Measurements from ENCODE around the gene ATP11C. TPM values are rescaled to one million over a fixed set of nuclear protein-coding genes. Genes with fewer than 3 reads are reported as not detected.

ATP11C gene
- total and polyA plus RNA-seq, 2 of the 4 experiments (the other 2 are of a cell fraction): 19.3 to 40.0 TPM

- WGBS, 2 experiments (ENCODE audit: extremely low coverage in 2 of 2, insufficient read length in 1 of 2): no CpG with 5 or more reads among the region's 4 CpGs
- Histone ChIP-seq H2BK120ac (ENCODE audit: low read depth, low read length) (no peak within 1 kb of the TSS), H3K27me3 (ENCODE audit: control insufficient read depth, insufficient read depth, low read length) (no peaks in the 10 kb centered on the region), H2BK5ac (ENCODE audit: low read depth, low read length, poor library complexity, severe bottlenecking) (no peak within 1 kb of the TSS), H3K14ac (replicated peaks; ENCODE audit: low read depth, low read length) (no peak within 1 kb of the TSS), H3K4ac (ENCODE audit: low read depth, low read length) (no peak within 1 kb of the TSS), H4K5ac (ENCODE audit: low read depth, low read length) (no peak within 1 kb of the TSS), H3K9ac (ENCODE audit: low read depth, low read length) (no peak within 1 kb of the TSS), H4K20me1 (ENCODE audit: insufficient read depth, low read length) (no peaks in the 10 kb centered on the region), H4K8ac (ENCODE audit: low read depth in 2 of 2, low read length in 2 of 2) (no peak within 1 kb of the TSS), H2BK20ac (ENCODE audit: low read depth, low read length) (no peak within 1 kb of the TSS), H3K4me2 (ENCODE audit: low read depth, low read length) (no peak within 1 kb of the TSS), H3K4me3 (ENCODE audit: insufficient read depth, low read depth, low read length) (no peak within 1 kb of the TSS), H3K56ac (ENCODE audit: extremely low read depth, insufficient read depth, low read length) (no peak within 1 kb of the TSS), H2AFZ (replicated peaks; ENCODE audit: low read length, poor library complexity) (no peak within 1 kb of the TSS), H3K18ac (ENCODE audit: low read depth, low read length) (no peak within 1 kb of the TSS), H2AK9ac (replicated peaks; ENCODE audit: low read depth, low read length, poor library complexity) (no peak within 1 kb of the TSS), H3K9me3 (ENCODE audit: control insufficient read depth, insufficient read depth, low read length) (no peaks in the 10 kb centered on the region), H3K79me1 (ENCODE audit: low read depth in 1 of 2, low read length in 2 of 2) (no peaks in the 10 kb centered on the region), H2AK5ac (ENCODE audit: low read depth, low read length) (no peak within 1 kb of the TSS), H3K36me3 (ENCODE audit: control insufficient read depth, insufficient read depth, low read length) (no peaks in the 10 kb centered on the region), H3K9me1 (ENCODE audit: insufficient read depth, low read length) (no peaks in the 10 kb centered on the region), H3K23ac (ENCODE audit: low read depth, low read length) (no peak within 1 kb of the TSS), H3K27ac (ENCODE audit: insufficient read depth, low read length) (no peak within 1 kb of the TSS), H3K4me1 (ENCODE audit: control insufficient read depth, insufficient read depth, low read length) (no peaks in the 10 kb centered on the region), H2BK15ac (ENCODE audit: low read depth, low read length) (no peak within 1 kb of the TSS), H4K91ac (ENCODE audit: insufficient read depth, low read depth, low read length) (no peak within 1 kb of the TSS)
- DNase-seq (no peak), ATAC-seq (ENCODE audit: low read depth) (no peak)
- TF ChIP-seq POLR2A (IDR thresholded peaks at IDR 0.05; ENCODE audit: low read depth, low read length) (no peak), RAD21 (IDR thresholded peaks at IDR 0.05; ENCODE audit: low read length) (no peak), ELK1 (IDR thresholded peaks at IDR 0.05; ENCODE audit: borderline replicate concordance, low read depth, low read length) (no peak), MAZ (IDR thresholded peaks at IDR 0.05; ENCODE audit: borderline replicate concordance, low read depth, low read length) (no peak), CHD1 (IDR thresholded peaks at IDR 0.05; ENCODE audit: low read depth, low read length) (no peak), RFX5 (IDR thresholded peaks at IDR 0.05; ENCODE audit: low read depth, low read length) (no peak), BHLHE40 (IDR thresholded peaks at IDR 0.05; ENCODE audit: low read depth, low read length) (no peak), FOS (IDR thresholded peaks at IDR 0.05; ENCODE audit: low read depth, low read length) (no peak), SMC3 (IDR thresholded peaks at IDR 0.05; ENCODE audit: low read depth, low read length) (no peak), MAFK (IDR thresholded peaks at IDR 0.05; ENCODE audit: low read depth, low read length) (no peak), CEBPB (IDR thresholded peaks at IDR 0.05; ENCODE audit: low read depth, low read length) (no peak), NFE2L2 (IDR thresholded peaks at IDR 0.05; ENCODE audit: low read depth, low read length) (no peak), USF2 (IDR thresholded peaks at IDR 0.05; ENCODE audit: low read depth, low read length) (no peak)
- TF ChIP-seq, protein P1, sequence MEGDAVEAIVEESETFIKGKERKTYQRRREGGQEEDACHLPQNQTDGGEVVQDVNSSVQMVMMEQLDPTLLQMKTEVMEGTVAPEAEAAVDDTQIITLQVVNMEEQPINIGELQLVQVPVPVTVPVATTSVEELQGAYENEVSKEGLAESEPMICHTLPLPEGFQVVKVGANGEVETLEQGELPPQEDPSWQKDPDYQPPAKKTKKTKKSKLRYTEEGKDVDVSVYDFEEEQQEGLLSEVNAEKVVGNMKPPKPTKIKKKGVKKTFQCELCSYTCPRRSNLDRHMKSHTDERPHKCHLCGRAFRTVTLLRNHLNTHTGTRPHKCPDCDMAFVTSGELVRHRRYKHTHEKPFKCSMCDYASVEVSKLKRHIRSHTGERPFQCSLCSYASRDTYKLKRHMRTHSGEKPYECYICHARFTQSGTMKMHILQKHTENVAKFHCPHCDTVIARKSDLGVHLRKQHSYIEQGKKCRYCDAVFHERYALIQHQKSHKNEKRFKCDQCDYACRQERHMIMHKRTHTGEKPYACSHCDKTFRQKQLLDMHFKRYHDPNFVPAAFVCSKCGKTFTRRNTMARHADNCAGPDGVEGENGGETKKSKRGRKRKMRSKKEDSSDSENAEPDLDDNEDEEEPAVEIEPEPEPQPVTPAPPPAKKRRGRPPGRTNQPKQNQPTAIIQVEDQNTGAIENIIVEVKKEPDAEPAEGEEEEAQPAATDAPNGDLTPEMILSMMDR (conservative IDR thresholded peaks at IDR 0.05; ENCODE audit: low read depth, low read length): no peak
- no TSS peak for BruUV-seq (replicated peaks)
- intact Hi-C loops (cut with micrococcal nuclease) (no loop called here), in situ Hi-C loops (cut with MboI; ENCODE audit: low sequenced_read_pairs) (no loop called here), dilution Hi-C loops (cut with HindIII; ENCODE audit: low sequenced_read_pairs, unreplicated experiment) (no loop called here)
- CTCF ChIA-PET: no interaction called here
- POLR2A ChIA-PET (ENCODE audit: unreplicated experiment): no interaction called here
Observed at GRCh38 chrX:139708067-139708466, 224.8 kb downstream of the ATP11C start, which contains the start of gene MCF2. Gene MCF2 (minus strand): TSS chrX:139708167. CDS start chrX:139651744, 56,423 bp downstream.
